Hindlimb muscle (tissue), 1 donor: ENCODE measurements around the gene EXOSC6. TPM values are rescaled to one million over a fixed set of nuclear protein-coding genes. Genes with fewer than 3 reads are reported as not detected.
"Not testable (repeated sequence)": the region's sequence is repeated elsewhere in the genome, so short reads cannot be mapped to it uniquely, and the experiment has no call there.

Experiments used
- DNase-seq: peaks from one replicate; pipeline ENCODE4 v3.0.0-alpha.2; 2013
- polyA plus RNA-seq: library from polyadenylated mRNA; unstranded; fragments of 120-200 nt; gene quantifications from one replicate; pipeline ENCODE4 v1.2.1, GENCODE V29; 2013; ENCODE audit not compliant: insufficient read length

EXOSC6 gene
- polyA plus RNA-seq, 1 donor, result 10.2 TPM

GRCh38 chr16:70198230-70198629 lies 53.5 kb downstream of the EXOSC6 start:
- DNase-seq, result not testable (repeated sequence)

GRCh38 chr16:70197611-70198010 lies 54.1 kb downstream of the EXOSC6 start:
- DNase-seq, result not testable (repeated sequence)

Other genes starting within 250 kb of the EXOSC6 start
- gene PDPR, start 137.6 kb downstream of the EXOSC6 start, polyA plus RNA-seq, result 21.2 TPM
- 1.1 TPM for gene CLEC18C, start 78.2 kb downstream of the EXOSC6 start, polyA plus RNA-seq
- gene AARS1, start 37.6 kb upstream of the EXOSC6 start, polyA plus RNA-seq, result 58.9 TPM
- gene DDX19B, start 47.2 kb upstream of the EXOSC6 start, polyA plus RNA-seq, result 23.0 TPM
- 38.0 TPM for gene DDX19A, start 95.0 kb upstream of the EXOSC6 start, polyA plus RNA-seq
- 30.5 TPM for gene ST3GAL2, start 187.2 kb upstream of the EXOSC6 start, polyA plus RNA-seq
- 8.8 TPM for gene FCSK, start 202.7 kb upstream of the EXOSC6 start, polyA plus RNA-seq